H1 (cell line): ENCODE data around the gene EXOG. TPM values are rescaled to one million over a fixed set of nuclear protein-coding genes. Genes with fewer than 3 reads are reported as not detected.

Experiments used
- CTCF ChIA-PET: fragments of 300-600 bp; sonication (Branson Sonifier 250); formaldehyde crosslinking; loops from one replicate; lab custom pipeline; 2021; ENCODE audit not compliant: partially characterized antibody; lab: Charles Lee
- POLR2A ChIA-PET: fragments of 300-600 bp; sonication (Branson Sonifier 250); formaldehyde crosslinking; loops from one replicate; lab custom pipeline; 2021; ENCODE audit warnings: inconsistent platforms; ENCODE audit not compliant: partially characterized antibody; lab: Charles Lee
- DNase-seq, 2 experiments: peaks; one replicate each; pipeline versions ENCODE4 v3.0.0 to v3.0.0-alpha.2; 2010 to 2022; ENCODE audit warnings: low spot score in 2 of 2, low read depth in 1 of 2, mixed read lengths in 1 of 2
- FAIRE-seq: peaks from 2 replicates; lab custom pipeline; 2011; peaks lifted over from hg19 to GRCh38; lab: Jason Lieb, UNC
- H2AFZ ChIP-seq: 2 replicates; pipeline ENCODE4 v1.8.1; 2012; ENCODE audit warnings: low read length, inconsistent platforms
- H2AK5ac ChIP-seq: 2 replicates; pipeline ENCODE4 v1.6.1; 2013; ENCODE audit warnings: low read depth, low read length
- H2BK120ac ChIP-seq: replicated peaks from 2 replicates; pipeline ENCODE3; 2013; ENCODE audit warnings: low read depth, low read length, inconsistent platforms
- H2BK12ac ChIP-seq: 2 replicates; pipeline ENCODE4 v1.6.1; 2013; ENCODE audit warnings: low read depth, low read length
- H2BK15ac ChIP-seq: 2 replicates; pipeline ENCODE4 v1.6.1; 2013; ENCODE audit warnings: low read length
- H2BK20ac ChIP-seq: 2 replicates; pipeline ENCODE4 v1.6.1; 2013; ENCODE audit warnings: low read length
- H2BK5ac ChIP-seq: 2 replicates; pipeline ENCODE4 v1.6.1; 2013; ENCODE audit warnings: low read depth, low read length
- H3K14ac ChIP-seq: 2 replicates; pipeline ENCODE4 v1.6.1; 2013; ENCODE audit warnings: inconsistent platforms; ENCODE audit not compliant: insufficient read length
- H3K18ac ChIP-seq: 2 replicates; pipeline ENCODE4 v1.6.1; 2013; ENCODE audit warnings: low read length; ENCODE audit errors: extremely low read depth
- H3K23ac ChIP-seq: 2 replicates; pipeline ENCODE4 v1.6.1; 2013; ENCODE audit warnings: inconsistent platforms; ENCODE audit not compliant: insufficient read length
- H3K23me2 ChIP-seq: 2 replicates; pipeline ENCODE4 v1.6.1; 2013; ENCODE audit warnings: low read depth, low read length
- H3K27ac ChIP-seq: 2 replicates; pipeline ENCODE4 v1.6.1; 2011; ENCODE audit warnings: low read depth, low read length, inconsistent platforms
- H3K27me3 ChIP-seq, 4 experiments: replicated peaks in 1 of 4; 1 replicate in 1 of 4; 2 replicates in 3 of 4; pipeline versions ENCODE4 v1.6.1 to v1.8.1; 2011 to 2013; ENCODE audit warnings: low read length in 3 of 4, mild to moderate bottlenecking in 3 of 4, inconsistent platforms in 2 of 4, mixed read lengths in 2 of 4, moderate library complexity in 1 of 4; ENCODE audit not compliant: control insufficient read depth in 3 of 4, insufficient read depth in 3 of 4; ENCODE audit errors: extremely low read depth in 1 of 4
- H3K36me3 ChIP-seq, 4 experiments: 2 replicates each; pipeline versions ENCODE4 v1.6.1 to v1.8.1; 2011 to 2013; ENCODE audit warnings: mild to moderate bottlenecking in 4 of 4, low read length in 3 of 4, moderate library complexity in 2 of 4, control low read depth in 1 of 4, inconsistent platforms in 1 of 4; ENCODE audit not compliant: insufficient read depth in 4 of 4, control insufficient read depth in 2 of 4
- H3K4ac ChIP-seq: replicated peaks from 2 replicates; pipeline ENCODE3; 2013; ENCODE audit warnings: low read length, low read depth, mixed read lengths, inconsistent platforms; ENCODE audit not compliant: insufficient read length
- H3K4me1 ChIP-seq, 4 experiments: replicated peaks in 1 of 4; 1 replicate in 1 of 4; 2 replicates in 3 of 4; pipeline versions ENCODE4 v1.6.1 to v1.8.1; 2011 to 2013; ENCODE audit warnings: low read length in 3 of 4, inconsistent platforms in 2 of 4, mixed read lengths in 1 of 4; ENCODE audit not compliant: insufficient read depth in 4 of 4, control insufficient read depth in 3 of 4
- H3K4me2 ChIP-seq, 2 experiments: 2 replicates each; pipeline versions ENCODE4 v1.6.1 to v1.8.1; 2011 to 2013; ENCODE audit warnings: low read depth in 2 of 2, low read length in 2 of 2, control low read depth in 1 of 2, inconsistent platforms in 1 of 2, mild to moderate bottlenecking in 1 of 2; ENCODE audit not compliant: insufficient read depth in 1 of 2
- H3K4me3 ChIP-seq, 4 experiments: fragments of 200-600, 300-600 bp in 1 of 4; sonication (generic), shearing (Covaris generic), sonication (Bioruptor Twin) in 1 of 4; 2 replicates each; pipeline versions ENCODE4 v1.5.1 to v1.8.1; 2011 to 2016; ENCODE audit warnings: low read length in 4 of 4, low read depth in 3 of 4, control low read depth in 2 of 4, inconsistent platforms in 2 of 4, mild to moderate bottlenecking in 2 of 4, mixed read lengths in 1 of 4, moderate library complexity in 1 of 4; ENCODE audit not compliant: insufficient read depth in 2 of 4; ENCODE audit errors: extremely low read depth in 1 of 4
- H3K56ac ChIP-seq: replicated peaks from 2 replicates; pipeline ENCODE3; 2013; ENCODE audit warnings: low read depth, mild to moderate bottlenecking, mixed read lengths, low read length, inconsistent platforms; ENCODE audit not compliant: insufficient read length
- H3K79me1 ChIP-seq: 2 replicates; pipeline ENCODE4 v1.6.1; 2013; ENCODE audit warnings: low read depth, low read length, control low read depth
- H3K79me2 ChIP-seq, 2 experiments: 2 replicates each; pipeline versions ENCODE4 v1.6.1 to v1.8.1; 2012 to 2013; ENCODE audit warnings: low read length in 2 of 2, mild to moderate bottlenecking in 2 of 2, inconsistent platforms in 1 of 2; ENCODE audit not compliant: insufficient read depth in 2 of 2, control insufficient read depth in 1 of 2
- H3K9ac ChIP-seq, 4 experiments: replicated peaks in 1 of 4; 1 replicate in 1 of 4; 2 replicates in 3 of 4; pipeline versions ENCODE4 v1.6.1 to v1.8.1; 2011 to 2013; ENCODE audit warnings: low read depth in 3 of 4, low read length in 3 of 4, control low read depth in 2 of 4, mild to moderate bottlenecking in 2 of 4, moderate library complexity in 2 of 4, inconsistent platforms in 1 of 4; ENCODE audit errors: extremely low read depth in 1 of 4
- H3K9me3 ChIP-seq, 2 experiments: 2 replicates each; pipeline versions ENCODE4 v1.6.1 to v1.8.1; 2012 to 2013; ENCODE audit warnings: mild to moderate bottlenecking in 2 of 2, moderate library complexity in 2 of 2, control low read depth in 1 of 2, inconsistent platforms in 1 of 2, low read depth in 1 of 2, low read length in 1 of 2, mixed read lengths in 1 of 2; ENCODE audit not compliant: insufficient read depth in 2 of 2
- H4K20me1 ChIP-seq, 2 experiments: replicated peaks in 1 of 2; 2 replicates each; pipeline versions ENCODE3 to v1.8.1; 2011 to 2013; ENCODE audit warnings: inconsistent platforms in 2 of 2, low read length in 2 of 2, mild to moderate bottlenecking in 1 of 2; ENCODE audit not compliant: insufficient read depth in 2 of 2, control insufficient read depth in 1 of 2
- H4K5ac ChIP-seq: 2 replicates; pipeline ENCODE4 v1.6.1; 2013; ENCODE audit warnings: low read length, low read depth, mixed read lengths, inconsistent platforms; ENCODE audit not compliant: insufficient read length
- H4K8ac ChIP-seq: 2 replicates; pipeline ENCODE4 v1.8.0; 2013; ENCODE audit warnings: mild to moderate bottlenecking, moderate library complexity, low read length, inconsistent platforms; ENCODE audit not compliant: insufficient read depth; ENCODE audit errors: extremely low read depth
- H4K91ac ChIP-seq: replicated peaks from 2 replicates; pipeline ENCODE3; 2013; ENCODE audit warnings: low read length, mixed read lengths, inconsistent platforms; ENCODE audit not compliant: insufficient read length
- TAF1 ChIP-seq: IDR thresholded peaks from 2 replicates; pipeline ENCODE4 v1.6.1; 2011; ENCODE audit warnings: mild to moderate bottlenecking, low read depth, low read length
- YY1 ChIP-seq: IDR thresholded peaks from 2 replicates; pipeline ENCODE4 v1.6.1; 2011; ENCODE audit warnings: low read depth, mild to moderate bottlenecking, low read length
- WGBS, 2 experiments: shearing (Covaris generic) in 1 of 2; methylation state at CpG; one replicate each; pipeline versions ENCODE4 v1.1.6 to v1.1.7; 2013 to 2015; ENCODE audit warnings: low lambda C conversion rate in 2 of 2, mixed read lengths in 2 of 2, inconsistent platforms in 1 of 2, low coverage in 1 of 2, missing lambda C conversion rate in 1 of 2; ENCODE audit not compliant: insufficient replicate concordance in 2 of 2, insufficient coverage in 1 of 2, insufficient read length in 1 of 2; ENCODE audit errors: extremely low coverage in 1 of 2, missing lambda C conversion rate in 1 of 2; 5-methylcytosine and 5-hydroxymethylcytosine counted together
- polyA plus RNA-seq, 7 experiments: library from polyadenylated mRNA; depleted of rRNA in 3 of 7; stranded (reverse) in 5 of 7; unstranded in 2 of 7; fragments of >200 nt in 5 of 7; fragments of 200-250 nt in 2 of 7; gene quantifications; 1 replicate in 5 of 7; 2 replicates in 1 of 7; 4 replicates in 1 of 7; pipeline versions ENCODE4 v1.2.1 to v1.2.3, GENCODE V29; 2011 to 2013; ENCODE audit warnings: missing spikeins in 2 of 7, mixed read lengths in 2 of 7
- total RNA-seq: library from RNA; stranded (reverse); fragmentation: NEBNext Ultra II Directional; extraction: Animal tissue kit (Norgen Biotek cat#: 25700); gene quantifications from 2 replicates; pipeline ENCODE4 v1.2.1, GENCODE V29; 2021

EXOG gene
- total and polyA plus RNA-seq, 2 of the 8 experiments (the other 6 are each of a cell fraction or from before 2014, with no cell fraction given): 7.2 to 12.9 TPM

DNA sequence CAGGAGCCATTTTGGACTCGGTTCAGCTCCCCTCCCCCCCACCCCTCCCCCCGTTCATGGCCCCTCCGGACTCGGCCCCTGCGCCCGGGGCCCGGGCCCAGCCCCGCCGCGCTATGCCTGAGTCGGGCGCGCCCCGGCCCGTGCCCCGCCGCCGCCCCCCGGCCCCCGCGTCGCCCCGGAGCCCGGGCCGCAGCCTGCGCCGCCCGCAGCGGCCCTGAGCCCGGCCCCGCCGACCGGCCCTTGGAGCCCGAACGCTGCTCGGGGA is 42.3 kb upstream of the EXOG start:
- TF ChIP-seq TAF1: peak; percentile 44; the same call in 1 of the 2 replicates
- TF ChIP-seq YY1: no peak
- TF ChIP-seq, all 59 proteins: peak for 1
- Histone ChIP-seq H3K56ac (peak overlapping the region; percentile 69), H2BK20ac (no peak overlapping the region), H3K14ac (no peak overlapping the region), H3K79me2 (peaks cover 36 to 47% of the 10 kb centered on the region in 2 experiments), H2BK5ac (peak overlapping the region; percentile 94; the same call in 1 of the 2 replicates), H4K8ac (peak overlapping the region; percentile 99; the same call in 1 of the 2 replicates), H3K9ac (peak overlapping the region; percentile 97 to 99 (median 99)), H3K36me3 (no peaks in the 10 kb centered on the region; a peak in 1 of 8 replicates), H3K4me1 (peaks cover 10 to 19% (median 13%) of the 10 kb centered on the region in 4 experiments), H2BK15ac (no peak overlapping the region), H3K23ac (no peak overlapping the region), H3K23me2 (peaks cover 20% of the 10 kb centered on the region), H4K5ac (peak overlapping the region; percentile 24), H3K27ac (peak overlapping the region; percentile 99), H3K79me1 (peaks cover 14% of the 10 kb centered on the region), H3K4ac (no peak overlapping the region), H2BK12ac (no peak overlapping the region; the same call in 1 of the 2 replicates), H4K91ac (peak overlapping the region; percentile 97), H2AK5ac (no peak overlapping the region), H3K4me3 (peak overlapping the region; percentile 74 to 99 (median 91)), H2AFZ (no peak overlapping the region), H3K4me2 (peak overlapping the region; percentile 94 to 97; a peak in 3 of 4 replicates), H3K27me3 (no peaks in the 10 kb centered on the region), H4K20me1 (peaks cover 17 to 27% of the 10 kb centered on the region in 2 experiments), H3K9me3 (0 out of 4 replicates have a peak, but pooled peaks cover 0 to 5% of the 10 kb centered on the region in 2 experiments), H3K18ac (peak overlapping the region; percentile 72; the same call in 1 of the 2 replicates), H2BK120ac (no peak overlapping the region)
- WGBS, 2 experiments: 0% methylated on average over 3 of the region's 36 CpGs; no CpG with 5 or more reads in 1 of the 2 experiments
- FAIRE-seq (no peak), DNase-seq (no peak)
- POLR2A ChIA-PET: interaction anchor here (0.8 kb wide), 1 partner anchor 107 kb away, joined by 3 read pairs; the partner anchor contains the start of gene XYLB
- CTCF ChIA-PET: interaction anchor here (1.4 kb wide), 1 partner anchor 66 kb away, joined by 3 read pairs; no protein-coding TSS in a partner anchor
